GM13976 (cell line): Measurements from ENCODE around the gene SUPT16H.
"Not testable (repeated sequence)": the region's sequence is repeated elsewhere in the genome, so short reads cannot be mapped to it uniquely, and the experiment has no call there.

Experiments used
- DNase-seq: peaks from one replicate; pipeline ENCODE4 v3.0.0; 2012; ENCODE audit warnings: low spot score
- in situ Hi-C: fragments of 300-500 bp; cut with MboI; formaldehyde crosslinking; loops from one replicate; pipeline ENCODE4 v1.12.0; 2022; ENCODE audit warnings: low sequenced_read_pairs, mixed read lengths, inconsistent platforms; ENCODE audit not compliant: unreplicated experiment
- TF ChIP-seq, protein P1 (sequence below): IDR thresholded peaks from 2 replicates; pipeline ENCODE4 v1.5.1; 2012; ENCODE audit warnings: borderline replicate concordance, mild to moderate bottlenecking; ENCODE audit not compliant: insufficient read depth; ENCODE audit errors: extremely low read depth, missing control alignments, control extremely low read depth

SUPT16H gene

DNA sequence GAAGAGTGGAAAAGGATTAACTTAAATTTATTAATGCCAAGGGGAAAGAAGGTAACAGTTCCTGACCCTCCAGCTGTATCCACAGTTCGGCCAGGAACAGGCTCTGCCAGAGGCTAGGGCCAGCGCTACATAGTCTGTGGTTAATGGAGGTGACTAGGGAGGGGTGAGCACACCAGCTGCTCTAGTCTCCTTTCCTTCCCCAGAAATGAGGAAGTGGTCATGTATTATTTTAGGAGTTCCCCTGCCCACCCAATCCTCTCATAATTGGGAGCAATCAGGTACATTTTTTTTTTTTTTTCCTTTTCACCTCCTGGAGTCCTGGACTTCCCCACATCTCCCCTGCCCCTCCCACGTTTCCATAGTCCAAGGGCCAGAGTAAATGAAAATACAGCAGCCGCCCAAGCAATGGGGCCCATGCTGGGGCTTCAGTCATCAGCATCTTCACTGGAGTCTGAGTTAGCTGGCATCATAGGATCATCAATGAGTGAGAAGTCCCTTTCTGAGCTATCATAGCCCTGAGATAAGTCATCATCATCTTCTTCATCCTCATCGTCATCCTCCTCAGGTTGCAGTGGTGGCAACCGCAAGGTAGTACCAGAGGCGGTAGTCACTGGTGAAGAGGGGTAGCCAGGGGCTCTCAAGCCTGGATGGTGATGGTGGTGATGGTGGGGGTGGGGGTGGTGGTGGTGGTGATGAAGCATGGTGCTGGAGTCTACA lies 1.5 kb upstream of the SUPT16H start:
- in situ Hi-C loops, result no loop called here
- DNase-seq, result peak; percentile 56
- TF ChIP-seq, protein P1, sequence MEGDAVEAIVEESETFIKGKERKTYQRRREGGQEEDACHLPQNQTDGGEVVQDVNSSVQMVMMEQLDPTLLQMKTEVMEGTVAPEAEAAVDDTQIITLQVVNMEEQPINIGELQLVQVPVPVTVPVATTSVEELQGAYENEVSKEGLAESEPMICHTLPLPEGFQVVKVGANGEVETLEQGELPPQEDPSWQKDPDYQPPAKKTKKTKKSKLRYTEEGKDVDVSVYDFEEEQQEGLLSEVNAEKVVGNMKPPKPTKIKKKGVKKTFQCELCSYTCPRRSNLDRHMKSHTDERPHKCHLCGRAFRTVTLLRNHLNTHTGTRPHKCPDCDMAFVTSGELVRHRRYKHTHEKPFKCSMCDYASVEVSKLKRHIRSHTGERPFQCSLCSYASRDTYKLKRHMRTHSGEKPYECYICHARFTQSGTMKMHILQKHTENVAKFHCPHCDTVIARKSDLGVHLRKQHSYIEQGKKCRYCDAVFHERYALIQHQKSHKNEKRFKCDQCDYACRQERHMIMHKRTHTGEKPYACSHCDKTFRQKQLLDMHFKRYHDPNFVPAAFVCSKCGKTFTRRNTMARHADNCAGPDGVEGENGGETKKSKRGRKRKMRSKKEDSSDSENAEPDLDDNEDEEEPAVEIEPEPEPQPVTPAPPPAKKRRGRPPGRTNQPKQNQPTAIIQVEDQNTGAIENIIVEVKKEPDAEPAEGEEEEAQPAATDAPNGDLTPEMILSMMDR, result no peak

DNA sequence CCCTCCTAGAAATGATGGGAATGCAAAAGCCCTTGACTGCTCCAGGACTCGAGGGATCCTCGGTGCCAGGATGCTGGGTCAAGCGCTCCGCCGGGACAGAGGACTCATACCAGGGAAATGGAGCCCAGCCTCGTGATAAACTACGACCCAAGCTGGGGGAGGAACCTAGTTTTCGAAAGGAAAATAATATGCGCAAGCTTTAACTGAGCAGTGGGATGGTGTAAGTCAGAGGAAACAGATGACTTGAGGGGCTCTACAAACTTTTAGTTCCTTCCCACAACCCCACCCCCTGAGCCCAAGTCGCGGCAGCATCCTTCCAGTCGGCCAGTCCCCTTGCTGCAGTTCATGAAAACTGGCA lies 654 bp upstream of the SUPT16H start:
- TF ChIP-seq, protein P1, result no peak
- in situ Hi-C loops, result no loop called here
- DNase-seq, result no peak

DNA sequence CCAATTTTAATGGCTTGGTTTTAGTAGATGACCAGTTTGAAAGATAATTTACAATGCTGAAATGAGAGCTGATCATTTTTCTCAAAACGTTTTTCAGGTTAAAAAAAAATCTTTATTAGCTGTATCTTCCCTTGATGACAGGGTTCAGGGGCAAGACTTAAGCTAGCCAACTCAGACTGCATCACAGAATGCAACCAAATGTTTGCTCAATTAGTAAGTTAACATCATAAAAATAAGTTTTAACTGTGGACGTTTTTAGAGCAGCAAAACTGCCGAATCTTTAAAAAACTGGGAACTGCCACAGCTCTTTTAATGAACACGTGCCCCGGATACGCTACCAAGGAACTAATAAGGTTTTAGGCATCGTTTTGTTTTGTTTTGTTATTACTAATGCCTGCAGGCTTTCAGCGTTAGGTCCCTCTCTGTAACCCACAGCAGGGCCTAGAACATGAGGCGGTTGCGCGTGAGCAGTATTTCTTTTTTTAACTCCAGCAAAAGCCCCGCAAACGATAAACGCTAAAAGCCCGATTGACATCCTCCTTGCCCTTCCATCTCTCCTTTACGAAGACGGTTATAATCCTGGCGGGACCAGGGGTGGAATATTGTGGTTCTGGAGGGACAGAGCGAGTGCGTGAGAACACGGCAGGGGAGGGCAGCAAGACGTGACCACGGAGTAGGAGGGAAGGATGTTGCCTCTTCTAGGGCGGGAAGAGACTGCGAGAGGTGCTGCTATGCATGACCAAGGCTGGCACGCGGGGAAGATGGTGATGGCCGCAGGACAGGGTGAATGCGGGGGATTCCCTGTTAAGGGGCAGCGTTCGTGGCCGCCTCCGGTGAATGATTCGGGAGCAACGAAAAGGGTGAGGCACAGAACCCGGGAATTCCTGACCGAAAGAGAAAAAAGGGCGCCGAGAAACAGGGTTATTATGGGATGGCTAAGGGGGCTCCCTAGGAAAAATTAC lies 652 bp downstream of the SUPT16H start:
- TF ChIP-seq, protein P1, result no peak
- peak; percentile 49 for DNase-seq
- in situ Hi-C loops, result no loop called here

DNA sequence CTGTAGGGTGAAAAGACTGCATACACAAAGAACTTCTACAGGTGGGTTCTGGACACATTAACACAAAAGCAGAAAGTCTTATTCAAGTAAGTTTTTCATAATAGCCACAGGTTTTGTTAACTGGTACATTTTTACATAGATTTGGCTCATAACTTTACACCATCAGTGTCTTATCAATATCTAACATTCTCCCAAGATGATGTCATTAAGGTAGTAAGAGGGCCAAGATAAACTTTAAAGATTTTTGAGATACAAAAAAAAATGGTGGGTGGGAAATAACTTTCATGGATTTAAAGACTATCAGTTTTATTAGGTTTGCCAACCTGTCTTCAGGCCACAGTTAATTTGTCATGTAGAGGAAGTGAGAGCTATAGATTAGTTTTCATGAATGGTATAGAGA lies 1.7 kb downstream of the SUPT16H start:
- TF ChIP-seq, protein P1, result no peak
- DNase-seq, result no peak
- in situ Hi-C loops, result no loop called here

DNA sequence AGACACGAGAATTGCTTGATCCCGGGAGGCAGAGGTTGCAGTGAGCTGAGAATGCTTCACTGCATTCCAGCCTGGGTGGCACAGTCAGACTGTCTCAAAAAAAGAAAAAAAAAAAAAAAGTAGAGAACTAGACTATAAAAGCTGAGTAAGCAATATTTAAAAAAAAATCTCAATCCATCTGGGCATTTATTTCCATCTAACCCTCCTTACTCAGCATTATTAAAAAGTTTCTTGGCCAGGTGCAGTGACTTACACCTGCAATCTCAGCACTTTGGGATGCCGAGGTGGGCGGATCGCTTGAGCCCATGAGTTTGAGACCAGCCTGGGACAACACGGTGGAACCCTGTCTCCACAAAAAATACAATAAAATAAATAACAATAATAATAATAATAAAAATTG lies 4.5 kb downstream of the SUPT16H start:
- in situ Hi-C loops, result no loop called here
- no peak for DNase-seq
- TF ChIP-seq, protein P1, result no peak

DNA sequence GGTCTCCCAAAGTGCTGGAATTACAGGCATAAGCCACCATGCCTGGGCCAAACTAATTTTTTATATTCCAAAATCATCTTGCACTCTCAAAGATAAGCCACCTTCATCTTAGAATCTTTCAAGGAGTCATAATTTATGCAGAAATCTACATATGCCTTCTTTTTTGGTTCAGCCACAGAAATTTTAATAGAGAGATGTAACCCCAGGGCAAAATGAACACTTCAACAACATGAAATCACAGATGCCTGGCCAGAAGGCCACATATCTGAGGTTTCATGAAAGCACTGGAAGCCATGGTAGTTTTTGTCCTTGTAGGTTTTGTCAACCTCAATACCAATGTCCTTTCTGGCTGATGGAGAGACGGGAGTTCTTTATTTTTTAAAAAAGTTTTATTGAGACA lies 9.8 kb downstream of the SUPT16H start:
- DNase-seq, result no peak
- TF ChIP-seq, protein P1, result no peak
- in situ Hi-C loops, result no loop called here

DNA sequence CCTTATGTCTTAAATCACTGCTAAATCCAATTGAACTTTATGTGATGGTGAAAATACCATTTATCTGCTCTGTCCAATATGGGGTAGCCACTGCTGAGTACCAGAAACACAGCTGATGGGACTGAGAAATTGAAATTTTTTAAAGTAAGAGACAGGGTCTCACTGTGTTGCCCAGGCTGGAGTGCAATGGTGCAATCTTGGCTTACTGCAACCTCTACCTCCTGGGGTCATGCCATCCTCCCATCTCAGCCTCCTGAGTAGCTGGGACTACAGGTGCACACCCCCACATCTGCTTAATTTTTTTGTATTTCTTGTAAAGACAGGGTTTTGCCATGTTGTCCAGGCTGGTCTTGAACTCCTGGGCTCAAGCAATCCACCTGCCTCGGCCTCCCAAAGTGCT lies 11.0 kb downstream of the SUPT16H start:
- DNase-seq, in situ Hi-C loops: not testable (repeated sequence)
